ENCODE data around the gene BSG. TPM values are rescaled to one million over a fixed set of nuclear protein-coding genes. Genes with fewer than 3 reads are reported as not detected.

The BSG gene
- total and polyA plus RNA-seq, 2 of the 4 experiments (the other 2 are of a cell fraction): 130 to 698 TPM

GRCh38 chr19:524062-524674 is 48.2 kb upstream of the BSG start:
- peak; percentile 49 for DNase-seq
- no TSS peak for BruUV-seq (replicated peaks)
- H2AFZ ChIP-seq (replicated peaks; ENCODE audit: low read length, poor library complexity): peak overlapping the region; percentile 91

More at GRCh38 chr19:524062-524674, 48.2 kb upstream of the BSG start:
- Histone ChIP-seq H3K9me3 (ENCODE audit: control insufficient read depth, insufficient read depth, low read length) (peaks cover 4% of the 10 kb centered on the region), H3K27ac (ENCODE audit: insufficient read depth, low read length) (peak overlapping the region; percentile 65), H3K14ac (replicated peaks; ENCODE audit: low read depth, low read length) (no peak overlapping the region), H3K36me3 (ENCODE audit: control insufficient read depth, insufficient read depth, low read length) (peaks cover 4% of the 10 kb centered on the region; the same call in 1 of the 2 replicates), H2AK9ac (replicated peaks; ENCODE audit: low read depth, low read length, poor library complexity) (peak overlapping the region; percentile 1), H4K8ac (ENCODE audit: low read depth in 2 of 2, low read length in 2 of 2) (peak overlapping the region; percentile 16 to 64; a peak in 2 of 4 replicates), H4K91ac (ENCODE audit: insufficient read depth, low read depth, low read length) (no peak overlapping the region; the same call in 1 of the 2 replicates), H3K9ac (ENCODE audit: low read depth, low read length) (peak overlapping the region; percentile 36; the same call in 1 of the 2 replicates), H3K27me3 (ENCODE audit: control insufficient read depth, insufficient read depth, low read length) (peaks cover 9% of the 10 kb centered on the region), H2BK20ac (ENCODE audit: low read depth, low read length) (no peak overlapping the region), H3K4me2 (ENCODE audit: low read depth, low read length) (peak overlapping the region; percentile 5; the same call in 1 of the 2 replicates), H2BK120ac (ENCODE audit: low read depth, low read length) (peak overlapping the region; percentile 23; the same call in 1 of the 2 replicates), H3K4me3 (ENCODE audit: insufficient read depth, low read depth, low read length) (no peak overlapping the region), H3K18ac (ENCODE audit: low read depth, low read length) (peak overlapping the region; percentile 47; the same call in 1 of the 2 replicates), H2BK5ac (ENCODE audit: low read depth, low read length, poor library complexity, severe bottlenecking) (no peak overlapping the region), H2BK15ac (ENCODE audit: low read depth, low read length) (no peak overlapping the region), H3K9me1 (ENCODE audit: insufficient read depth, low read length) (no peaks in the 10 kb centered on the region), H3K23ac (ENCODE audit: low read depth, low read length) (no peak overlapping the region), H4K20me1 (ENCODE audit: insufficient read depth, low read length) (no peaks in the 10 kb centered on the region), H3K4me1 (ENCODE audit: control insufficient read depth, insufficient read depth, low read length) (peaks cover 10% of the 10 kb centered on the region), H3K79me1 (ENCODE audit: low read depth in 1 of 2, low read length in 2 of 2) (no peaks in the 10 kb centered on the region), H4K5ac (ENCODE audit: low read depth, low read length) (peak overlapping the region; percentile 68), H3K4ac (ENCODE audit: low read depth, low read length) (peak overlapping the region; percentile 36), H2AK5ac (ENCODE audit: low read depth, low read length) (peak overlapping the region; percentile 59), H3K56ac (ENCODE audit: extremely low read depth, insufficient read depth, low read length) (no peak overlapping the region)
- ChIA-PET POLR2A (ENCODE audit: unreplicated experiment) (interaction anchor here (0.7 kb wide), 1 partner anchor 252 kb away, joined by 6 read pairs; no protein-coding TSS in a partner anchor), CTCF (interaction anchor here (0.8 to 0.9 kb wide), 2 partner anchors 9 to 13 kb away, joined by 3 read pairs; no protein-coding TSS in a partner anchor)
- ATAC-seq (ENCODE audit: low read depth): peak; percentile 63
- dilution Hi-C loops (cut with HindIII; ENCODE audit: low sequenced_read_pairs, unreplicated experiment) (no loop called here), in situ Hi-C loops (cut with MboI; ENCODE audit: low sequenced_read_pairs) (no loop called here), intact Hi-C loops (cut with micrococcal nuclease) (no loop called here)
- 59% methylated on average over 18 of the region's 29 CpGs; no CpG with 5 or more reads in 1 of the 2 experiments for WGBS, 2 experiments (ENCODE audit: extremely low coverage in 2 of 2, insufficient read length in 1 of 2)
- TF ChIP-seq ELK1 (IDR thresholded peaks at IDR 0.05; ENCODE audit: borderline replicate concordance, low read depth, low read length): no peak
- TF ChIP-seq MAZ (IDR thresholded peaks at IDR 0.05; ENCODE audit: borderline replicate concordance, low read depth, low read length): no peak
- TF ChIP-seq MAFK (IDR thresholded peaks at IDR 0.05; ENCODE audit: low read depth, low read length): no peak
- no peak for TF ChIP-seq RAD21 (IDR thresholded peaks at IDR 0.05; ENCODE audit: low read length)
- TF ChIP-seq RCOR1 (IDR thresholded peaks at IDR 0.05; ENCODE audit: insufficient replicate concordance, low read length): no peak
- no peak for TF ChIP-seq POLR2A (IDR thresholded peaks at IDR 0.05; ENCODE audit: low read depth, low read length)
- TF ChIP-seq RFX5 (IDR thresholded peaks at IDR 0.05; ENCODE audit: low read depth, low read length): no peak
- no peak for TF ChIP-seq SMC3 (IDR thresholded peaks at IDR 0.05; ENCODE audit: low read depth, low read length)
- no peak for TF ChIP-seq BHLHE40 (IDR thresholded peaks at IDR 0.05; ENCODE audit: low read depth, low read length)
- TF ChIP-seq, protein P1, sequence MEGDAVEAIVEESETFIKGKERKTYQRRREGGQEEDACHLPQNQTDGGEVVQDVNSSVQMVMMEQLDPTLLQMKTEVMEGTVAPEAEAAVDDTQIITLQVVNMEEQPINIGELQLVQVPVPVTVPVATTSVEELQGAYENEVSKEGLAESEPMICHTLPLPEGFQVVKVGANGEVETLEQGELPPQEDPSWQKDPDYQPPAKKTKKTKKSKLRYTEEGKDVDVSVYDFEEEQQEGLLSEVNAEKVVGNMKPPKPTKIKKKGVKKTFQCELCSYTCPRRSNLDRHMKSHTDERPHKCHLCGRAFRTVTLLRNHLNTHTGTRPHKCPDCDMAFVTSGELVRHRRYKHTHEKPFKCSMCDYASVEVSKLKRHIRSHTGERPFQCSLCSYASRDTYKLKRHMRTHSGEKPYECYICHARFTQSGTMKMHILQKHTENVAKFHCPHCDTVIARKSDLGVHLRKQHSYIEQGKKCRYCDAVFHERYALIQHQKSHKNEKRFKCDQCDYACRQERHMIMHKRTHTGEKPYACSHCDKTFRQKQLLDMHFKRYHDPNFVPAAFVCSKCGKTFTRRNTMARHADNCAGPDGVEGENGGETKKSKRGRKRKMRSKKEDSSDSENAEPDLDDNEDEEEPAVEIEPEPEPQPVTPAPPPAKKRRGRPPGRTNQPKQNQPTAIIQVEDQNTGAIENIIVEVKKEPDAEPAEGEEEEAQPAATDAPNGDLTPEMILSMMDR (conservative IDR thresholded peaks at IDR 0.05; ENCODE audit: low read depth, low read length): no peak
- no peak for TF ChIP-seq CHD1 (IDR thresholded peaks at IDR 0.05; ENCODE audit: low read depth, low read length)
- TF ChIP-seq, protein P2, sequence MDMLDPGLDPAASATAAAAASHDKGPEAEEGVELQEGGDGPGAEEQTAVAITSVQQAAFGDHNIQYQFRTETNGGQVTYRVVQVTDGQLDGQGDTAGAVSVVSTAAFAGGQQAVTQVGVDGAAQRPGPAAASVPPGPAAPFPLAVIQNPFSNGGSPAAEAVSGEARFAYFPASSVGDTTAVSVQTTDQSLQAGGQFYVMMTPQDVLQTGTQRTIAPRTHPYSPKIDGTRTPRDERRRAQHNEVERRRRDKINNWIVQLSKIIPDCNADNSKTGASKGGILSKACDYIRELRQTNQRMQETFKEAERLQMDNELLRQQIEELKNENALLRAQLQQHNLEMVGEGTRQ (IDR thresholded peaks at IDR 0.05; ENCODE audit: low read depth, low read length): no peak
- no peak for TF ChIP-seq CEBPB (IDR thresholded peaks at IDR 0.05; ENCODE audit: low read depth, low read length)
- no peak for TF ChIP-seq FOS (IDR thresholded peaks at IDR 0.05; ENCODE audit: low read depth, low read length)
- no peak for TF ChIP-seq MXI1 (IDR thresholded peaks at IDR 0.05; ENCODE audit: borderline replicate concordance, low read depth, low read length)
